Stimulated activated CD8-positive, alpha-beta memory T cell treated with anti-CD3 and anti-CD28 coated beads, Interleukin-12 subunit alpha, Interleukin-12 subunit beta, amount 100 ng/mL, for 4 hours (primary cell): ENCODE measurements around the gene MKKS.
"Not testable (repeated sequence)": the region's sequence is repeated elsewhere in the genome, so short reads cannot be mapped to it uniquely, and the experiment has no call there.

ENCODE experiments used
- DNase-seq: peaks from one replicate; pipeline ENCODE4 v3.0.0-alpha.2; 2020; ENCODE audit warnings: low read depth

MKKS gene

DNA sequence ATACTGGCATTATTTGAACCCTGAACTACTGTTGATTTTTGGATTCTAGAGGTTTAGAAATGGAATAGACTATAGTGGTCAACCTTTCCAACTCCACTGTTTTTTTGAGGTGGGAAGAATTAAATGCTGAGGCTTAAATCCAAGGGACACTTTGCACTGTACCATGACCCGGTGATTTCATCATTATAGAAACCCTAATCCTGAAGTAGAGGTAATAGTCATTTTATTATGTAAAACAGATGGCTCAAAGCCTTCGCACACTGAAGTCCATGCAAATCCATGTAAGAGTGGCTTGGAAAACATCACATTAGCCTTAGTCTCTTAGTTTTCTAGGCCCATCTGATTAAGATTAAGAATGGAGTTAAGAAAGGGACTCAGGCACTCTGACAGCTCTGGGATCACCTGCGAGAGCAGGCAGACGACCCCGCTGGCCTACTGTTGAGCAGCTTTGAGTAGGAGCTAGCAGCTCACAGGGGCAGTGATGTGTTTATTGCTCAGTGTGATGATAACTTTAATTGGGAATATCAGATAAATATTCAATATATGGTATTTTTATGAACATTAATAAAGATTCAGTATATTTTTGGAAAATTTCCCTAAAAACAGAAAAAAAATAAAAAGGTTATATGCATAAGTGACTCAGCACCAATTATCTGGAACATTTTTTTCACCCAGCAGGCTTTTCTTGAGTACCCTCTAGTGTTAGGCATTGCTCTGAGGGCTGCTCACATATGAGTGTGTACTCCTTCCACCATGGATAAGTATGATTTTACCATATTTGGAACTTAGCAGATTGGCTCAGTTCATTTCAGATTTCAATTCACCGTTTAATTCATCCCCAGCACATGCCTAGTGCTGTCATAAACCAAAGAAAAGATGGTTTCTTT is 14.5 kb upstream of the MKKS start:
- DNase-seq: no peak

DNA sequence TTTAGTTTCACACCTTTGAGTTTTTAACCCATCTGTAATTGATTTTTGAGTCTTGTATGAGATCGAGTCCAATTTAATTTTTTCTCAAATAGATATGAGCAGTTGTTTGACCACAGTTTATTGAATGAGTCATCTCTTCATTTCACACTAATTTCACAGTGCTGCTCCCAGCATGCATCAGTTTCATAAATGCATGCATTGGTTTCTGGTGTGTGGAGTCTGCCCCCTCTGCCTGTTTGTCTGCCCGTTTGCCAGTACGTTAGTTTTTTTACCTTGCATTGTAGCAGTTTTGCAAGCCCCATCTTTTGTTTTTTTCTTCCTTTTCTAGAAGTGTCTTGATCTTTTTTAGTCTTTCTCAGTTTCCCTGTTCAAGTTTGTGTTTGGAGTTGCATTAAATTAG is 13.0 kb upstream of the MKKS start:
- no peak for DNase-seq

DNA sequence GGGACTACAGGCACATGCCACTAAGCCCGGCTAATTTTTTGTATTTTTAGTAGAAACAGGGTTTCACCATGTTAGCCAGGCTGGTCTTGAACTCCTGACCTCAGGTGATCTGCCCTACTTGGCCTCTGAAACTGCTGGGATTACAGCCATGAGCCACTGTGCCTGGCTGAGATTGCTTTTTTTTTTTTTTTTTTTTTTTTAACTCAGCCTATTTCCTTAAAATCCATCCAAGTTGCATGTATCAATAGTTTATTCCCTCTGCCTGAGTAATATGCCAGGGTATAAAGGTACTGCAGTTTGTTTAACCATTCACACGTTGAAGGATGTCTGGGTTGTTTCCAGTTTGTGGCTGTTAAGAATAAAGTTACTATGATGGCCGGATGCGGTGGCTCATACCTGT is 11.7 kb upstream of the MKKS start:
- DNase-seq: no peak

DNA sequence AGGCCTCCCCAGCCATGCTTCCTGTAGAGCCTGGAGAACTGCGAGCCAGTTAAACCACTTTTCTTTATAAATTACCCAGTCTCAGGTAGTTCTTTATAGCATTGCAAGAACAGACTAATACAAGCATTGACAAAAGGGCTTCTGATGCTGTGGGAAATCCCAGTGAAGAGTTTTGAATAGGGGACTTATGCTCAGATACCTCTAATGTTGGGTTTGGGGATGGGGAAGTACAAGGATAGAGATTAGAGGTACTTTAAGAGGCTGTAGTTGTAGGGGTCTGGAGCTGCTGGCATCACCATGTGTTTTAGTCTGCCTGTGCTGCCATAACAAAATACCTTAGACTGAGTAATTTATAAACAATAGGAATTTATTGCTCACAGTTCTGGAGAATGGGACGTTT is 9.9 kb upstream of the MKKS start:
- no peak for DNase-seq

DNA sequence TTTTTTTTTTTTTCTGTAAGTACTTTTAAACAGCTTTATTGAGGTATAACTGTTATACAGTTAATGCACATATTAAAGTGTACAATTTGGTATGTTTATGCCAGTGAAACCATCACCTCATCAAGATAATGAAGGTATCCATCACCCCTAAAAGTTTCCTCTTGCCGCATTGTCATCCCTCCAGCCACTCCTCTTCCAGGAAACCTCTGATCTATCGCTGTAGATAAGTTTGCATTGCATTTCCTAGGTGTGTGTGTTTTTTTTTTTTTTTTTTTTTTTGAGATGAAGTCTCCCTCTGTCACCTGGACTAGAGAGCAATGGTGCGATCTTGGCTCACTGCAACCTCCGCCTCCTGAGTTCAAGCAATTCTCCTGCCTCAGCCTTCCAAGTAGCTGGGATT is 4.2 kb upstream of the MKKS start:
- DNase-seq: no peak

DNA sequence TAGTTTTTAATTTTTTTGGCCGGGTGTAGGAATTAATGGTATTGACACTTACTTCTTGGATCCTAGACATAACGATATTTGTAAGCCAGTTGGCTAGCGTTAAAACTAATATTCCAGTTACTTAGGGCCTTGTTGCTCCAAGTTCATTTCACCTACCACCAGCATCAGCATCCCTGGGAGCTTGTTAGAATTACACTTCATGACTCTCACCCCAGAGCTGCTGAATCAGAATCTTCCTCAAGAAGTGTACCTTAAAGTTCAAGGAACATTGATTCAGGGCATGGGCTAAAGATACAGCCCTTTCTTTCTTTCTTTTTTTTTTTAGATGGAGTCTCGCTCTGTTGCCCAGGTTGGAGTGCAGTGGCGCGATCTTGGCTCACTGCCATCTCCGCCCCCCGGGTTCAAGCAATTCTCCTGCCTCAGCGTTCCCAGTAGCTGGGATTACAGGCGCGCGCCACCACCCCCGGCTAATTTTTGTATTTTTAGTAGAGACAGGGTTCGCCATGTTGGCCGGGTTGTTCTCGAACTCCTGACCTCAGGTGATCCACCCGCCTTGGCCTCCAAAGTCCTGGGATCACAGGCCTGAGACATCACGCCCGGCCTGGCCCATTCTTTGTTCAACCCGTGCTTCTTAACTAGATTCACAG is 2.2 kb upstream of the MKKS start:
- no peak for DNase-seq

DNA sequence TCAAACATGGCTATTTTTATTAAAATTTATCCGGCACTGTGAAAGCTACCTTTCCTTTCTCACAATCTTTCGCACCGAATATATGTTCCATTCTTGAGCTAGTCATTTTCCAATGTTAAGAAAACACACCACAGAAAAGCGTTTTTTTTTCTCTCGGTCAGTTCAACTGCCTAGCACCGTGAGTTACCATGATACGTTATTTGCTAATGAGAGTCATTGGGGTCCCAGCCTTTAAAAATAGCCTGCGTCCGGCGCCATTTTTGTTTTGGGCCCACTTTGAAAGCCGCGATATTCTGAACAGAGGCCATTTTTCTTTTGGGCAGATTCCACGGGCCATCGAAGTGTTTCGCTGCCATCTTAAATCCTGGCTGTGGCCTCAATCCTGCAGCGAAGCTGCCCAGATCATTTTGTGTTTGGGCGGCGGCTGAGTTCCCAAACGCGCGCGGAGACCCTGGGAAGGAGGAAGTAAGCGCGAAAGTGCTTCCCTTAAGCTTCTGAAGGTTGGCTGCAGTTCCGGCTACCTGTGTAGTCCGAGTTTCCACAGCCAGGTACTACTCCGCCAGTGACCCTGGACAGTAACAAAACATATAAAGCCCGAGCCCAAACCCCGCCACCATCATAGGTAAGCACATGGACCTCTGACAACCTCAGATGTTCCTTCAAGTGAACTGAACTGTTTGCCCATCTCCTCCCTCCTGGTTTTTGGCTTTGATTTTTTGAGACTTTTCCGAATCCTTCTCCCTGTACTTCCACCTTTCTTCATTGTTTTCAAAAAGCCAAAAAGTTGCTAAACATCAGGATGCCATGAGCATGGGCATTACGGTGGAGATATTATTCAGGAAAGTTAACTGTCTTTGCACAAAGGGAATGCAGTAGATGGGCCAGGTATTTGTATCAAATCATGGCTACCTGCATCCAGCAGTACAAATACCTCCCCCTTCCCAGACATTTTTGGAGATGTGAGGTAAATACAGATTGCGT is 1.1 kb upstream of the MKKS start, which contains the start of gene SLX4IP:
TSS of gene SLX4IP (plus strand) at position 474 of the 981 bp plus-strand sequence. CDS start 22,900 bp downstream, outside the sequence.
- peak; percentile 69 for DNase-seq

DNA sequence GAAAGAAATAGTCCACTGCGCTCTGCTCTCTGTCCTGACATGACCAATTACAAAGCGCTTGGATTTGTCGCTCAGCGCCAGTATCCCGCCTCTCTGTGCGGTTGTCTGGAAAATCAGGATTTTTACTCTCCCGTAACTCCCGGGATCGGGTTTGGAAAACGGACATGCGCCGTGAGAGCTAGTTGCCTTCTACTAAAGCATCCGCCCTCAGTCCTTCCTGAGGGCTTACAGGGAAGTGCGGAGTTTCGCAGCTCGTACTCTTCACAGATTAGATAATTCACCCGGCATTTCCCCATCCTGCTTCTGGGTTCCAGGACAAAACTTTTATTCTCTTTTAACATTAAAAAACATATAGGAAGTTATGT is 427 bp upstream of the MKKS start:
- peak; percentile 46 for DNase-seq

DNA sequence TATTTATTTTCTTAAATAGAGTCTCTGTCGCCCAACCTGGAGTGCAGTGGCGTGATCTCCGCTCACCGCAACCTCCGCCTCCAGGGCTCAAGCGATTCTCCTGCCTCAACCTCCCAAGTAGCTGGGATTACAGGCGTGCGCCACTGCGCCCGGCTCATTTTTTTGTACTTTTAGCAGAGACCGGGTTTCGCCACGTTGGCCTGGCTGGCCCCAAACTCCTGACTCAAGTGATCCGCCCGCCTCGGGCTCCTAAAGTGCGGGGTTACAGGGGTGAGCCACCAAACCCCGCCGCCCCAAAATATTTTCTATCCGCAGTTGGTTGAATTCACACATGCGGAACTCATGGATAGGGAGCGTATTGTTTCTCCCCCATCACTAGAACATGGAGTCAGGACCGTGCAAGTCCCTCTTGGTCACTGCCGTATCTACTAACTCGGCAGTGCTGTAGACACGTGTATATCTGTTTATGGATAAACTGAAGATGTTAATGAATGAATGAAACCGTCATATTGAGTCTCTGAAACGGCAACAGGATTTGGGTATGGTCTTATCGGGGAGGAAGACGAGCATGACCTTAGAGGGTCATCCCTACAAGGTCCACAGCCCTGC is 904 bp downstream of the MKKS start:
- no peak for DNase-seq

DNA sequence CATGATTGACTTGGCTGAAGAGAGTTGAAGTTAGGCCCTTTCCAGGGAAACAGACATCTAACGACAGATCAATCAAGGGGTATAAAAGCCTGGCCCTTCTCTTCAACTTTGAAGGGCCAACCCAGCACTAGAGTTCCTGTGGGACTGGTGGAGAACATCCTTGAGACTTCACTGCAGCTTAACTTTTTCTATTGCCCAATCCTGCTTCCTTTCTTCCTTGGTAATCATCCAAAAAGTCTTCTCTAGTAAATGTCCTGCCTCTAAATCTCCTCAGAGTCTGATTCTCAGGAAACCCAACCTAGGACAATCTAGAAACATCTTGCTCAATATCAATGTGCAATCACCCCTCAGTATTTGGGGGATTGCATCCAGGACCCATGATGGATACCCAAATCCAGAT is 1.9 kb downstream of the MKKS start:
- DNase-seq: no peak

DNA sequence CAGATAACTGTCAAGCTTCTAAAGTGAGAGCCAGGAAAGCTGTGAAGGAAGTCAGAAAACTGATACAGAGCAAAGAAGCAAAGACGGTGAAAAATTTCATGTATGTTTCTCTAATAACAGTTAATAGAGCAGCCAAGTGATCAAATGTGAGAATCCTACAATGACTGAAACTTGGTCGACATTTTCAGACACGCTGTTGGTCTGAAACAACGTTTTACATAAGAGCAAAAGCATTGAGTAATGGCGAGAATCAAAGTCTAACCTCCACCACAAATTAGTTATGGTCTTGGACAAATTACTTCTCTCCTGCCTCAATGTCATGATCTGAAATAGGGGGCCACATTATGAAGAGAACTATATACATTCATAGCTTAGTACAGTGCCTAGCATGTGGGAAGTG is 3.3 kb downstream of the MKKS start:
- no peak for DNase-seq

DNA sequence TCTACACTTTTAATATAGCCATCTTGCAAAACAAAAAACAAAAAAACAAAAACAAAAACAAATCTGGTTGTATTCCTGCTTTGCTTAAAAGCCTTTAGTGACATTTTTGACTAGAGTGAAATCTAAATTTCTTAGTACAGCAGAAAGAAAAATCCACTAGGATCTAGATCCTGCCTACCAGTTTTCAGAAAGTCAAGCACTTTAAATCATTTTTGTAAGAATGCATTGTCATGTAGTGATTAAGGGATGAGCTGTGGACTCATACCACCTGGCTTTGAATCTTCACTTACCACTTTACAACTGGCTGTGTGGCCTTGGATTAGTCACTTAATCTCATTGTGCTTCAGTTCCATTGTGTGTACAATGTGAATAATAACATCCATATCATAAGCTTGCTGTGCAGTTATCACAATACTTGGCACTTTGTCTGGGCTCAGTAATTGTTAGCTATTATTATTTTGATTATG is 4.0 kb downstream of the MKKS start:
- DNase-seq: no peak

DNA sequence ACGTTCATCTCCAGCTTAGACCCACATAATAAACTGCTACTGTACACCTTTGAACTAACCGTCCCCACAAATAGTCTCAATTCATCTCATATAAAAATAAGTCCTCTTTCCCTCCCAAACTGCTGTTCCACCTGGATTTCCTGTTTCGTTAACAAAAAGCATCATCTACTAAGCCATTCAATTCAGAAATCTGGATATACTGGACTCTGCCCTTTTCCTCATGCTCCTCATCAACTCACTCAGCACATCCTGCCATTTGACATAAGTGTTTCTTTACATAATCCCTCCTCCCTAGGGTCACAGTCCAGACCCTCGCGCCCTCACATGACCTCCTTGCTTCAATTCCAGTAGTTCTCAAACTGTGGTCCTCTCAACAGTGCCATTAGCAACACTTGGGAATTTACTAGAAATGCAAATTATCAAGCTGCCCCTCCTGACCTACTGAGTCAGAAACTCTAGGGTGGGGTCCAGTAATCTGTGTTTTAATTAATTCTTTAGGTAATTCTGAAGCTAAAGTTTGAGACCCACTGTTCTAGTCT is 4.5 kb downstream of the MKKS start:
- DNase-seq: no peak

DNA sequence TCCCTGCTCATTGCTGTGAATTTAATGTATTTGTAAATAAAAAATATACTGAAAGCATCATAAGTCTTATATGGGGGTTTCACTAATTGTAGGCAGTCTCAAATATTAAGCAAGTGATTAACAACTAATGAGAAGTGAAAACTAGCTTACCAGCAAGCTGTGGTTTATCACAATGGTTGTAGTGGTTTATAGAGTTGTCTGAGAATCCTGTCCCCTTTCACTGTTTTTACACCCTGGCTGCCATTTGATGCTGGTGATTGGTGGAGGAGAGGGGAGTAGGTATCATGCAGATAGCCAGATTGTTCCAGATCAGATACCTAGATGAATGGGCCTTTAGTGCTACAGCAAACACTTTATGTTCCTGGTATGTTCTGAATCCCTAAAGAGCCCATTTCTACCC is 6.0 kb downstream of the MKKS start:
- DNase-seq: no peak

DNA sequence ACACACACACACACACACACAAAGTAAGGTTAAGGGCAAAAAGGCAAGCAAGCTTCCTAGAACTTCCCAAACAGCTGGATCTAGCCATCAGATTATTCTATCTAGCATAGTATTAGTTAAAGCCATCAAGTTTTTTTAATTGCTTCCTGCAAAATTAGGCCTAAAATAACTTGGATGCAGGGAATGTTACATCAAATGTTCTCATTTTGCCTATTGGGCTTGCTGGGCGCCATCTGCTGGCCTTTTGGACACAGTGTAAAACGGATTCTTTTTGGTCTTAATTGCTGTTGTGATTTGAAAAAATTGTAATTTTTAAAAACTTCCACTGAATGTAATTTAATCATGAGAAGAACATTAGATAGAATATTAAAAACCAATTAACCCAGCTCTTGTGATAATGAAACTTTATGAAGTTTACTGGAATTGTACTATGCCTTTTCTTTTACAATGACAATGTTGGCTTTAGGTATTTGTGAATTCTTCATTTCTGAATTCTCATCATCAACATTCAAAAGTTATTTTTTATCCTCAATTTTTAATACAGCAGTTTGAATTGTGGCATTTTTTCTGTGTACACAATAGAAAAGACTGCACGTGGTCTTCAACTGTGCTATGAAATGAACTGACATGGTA is 6.8 kb downstream of the MKKS start:
- no peak for DNase-seq

DNA sequence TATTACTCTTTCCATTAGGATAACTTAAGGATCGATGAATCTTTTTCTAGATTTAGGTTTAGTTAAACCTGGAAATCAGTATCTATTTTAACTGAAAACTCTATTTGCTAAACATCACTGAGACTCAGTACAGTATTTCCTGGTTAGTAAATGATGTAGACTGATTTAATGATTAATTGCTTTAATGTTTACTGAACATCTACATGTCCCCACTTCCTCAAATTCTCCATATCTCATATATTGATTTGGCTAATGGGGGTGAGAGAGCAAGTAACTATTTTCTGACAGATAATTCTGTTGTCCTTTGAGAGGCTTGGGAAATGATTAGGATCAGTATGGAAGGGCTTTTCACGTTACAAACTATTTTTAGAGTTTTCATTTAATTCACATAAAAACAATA is 10.3 kb downstream of the MKKS start:
- DNase-seq: no peak

DNA sequence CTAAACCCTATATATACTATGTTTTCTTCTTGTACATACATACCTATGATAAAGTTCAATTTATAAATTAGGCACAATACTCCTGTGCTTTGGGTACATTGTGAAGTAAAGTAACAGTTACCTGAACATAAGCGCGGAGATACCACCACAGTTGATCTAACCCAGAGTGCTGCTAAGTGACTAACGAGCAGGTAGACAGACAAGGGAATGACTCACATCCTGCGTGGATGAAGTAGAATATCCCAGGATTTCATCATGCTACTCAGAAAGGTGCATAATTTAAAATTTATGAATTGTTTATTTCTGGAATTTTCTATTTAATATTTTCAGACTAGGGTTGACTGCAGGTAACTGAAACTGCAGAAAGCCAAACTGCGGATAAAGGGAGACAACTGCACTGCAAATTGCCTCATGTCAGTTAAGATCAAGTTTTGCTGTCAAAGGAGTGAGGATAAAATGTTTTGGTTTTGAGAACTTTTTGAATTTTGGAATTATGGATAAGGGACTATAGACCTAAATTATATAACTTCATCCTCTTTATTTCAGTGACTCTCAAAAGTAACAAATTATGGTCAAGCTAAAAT is 14.4 kb downstream of the MKKS start:
- DNase-seq: no peak

DNA sequence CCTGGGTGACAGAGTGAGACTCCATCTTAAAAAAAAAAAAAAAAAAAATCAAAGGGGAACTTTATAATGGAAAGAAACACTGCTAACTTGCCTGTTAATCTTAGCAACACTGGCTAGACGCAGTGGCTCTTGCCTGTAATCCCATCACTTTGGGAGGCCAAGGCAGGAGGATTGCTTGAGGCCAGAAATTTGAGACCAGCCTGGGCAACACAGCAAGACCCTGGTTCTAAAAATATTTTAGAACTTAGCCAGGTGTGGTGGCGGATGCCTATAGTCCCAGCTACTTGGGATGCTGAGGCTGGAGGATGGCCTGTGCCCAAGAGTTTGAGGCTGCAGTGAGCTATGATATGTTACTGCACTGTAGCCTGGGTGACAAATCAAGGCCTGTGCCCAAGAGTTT is 16.8 kb downstream of the MKKS start:
- DNase-seq: not testable (repeated sequence)

DNA sequence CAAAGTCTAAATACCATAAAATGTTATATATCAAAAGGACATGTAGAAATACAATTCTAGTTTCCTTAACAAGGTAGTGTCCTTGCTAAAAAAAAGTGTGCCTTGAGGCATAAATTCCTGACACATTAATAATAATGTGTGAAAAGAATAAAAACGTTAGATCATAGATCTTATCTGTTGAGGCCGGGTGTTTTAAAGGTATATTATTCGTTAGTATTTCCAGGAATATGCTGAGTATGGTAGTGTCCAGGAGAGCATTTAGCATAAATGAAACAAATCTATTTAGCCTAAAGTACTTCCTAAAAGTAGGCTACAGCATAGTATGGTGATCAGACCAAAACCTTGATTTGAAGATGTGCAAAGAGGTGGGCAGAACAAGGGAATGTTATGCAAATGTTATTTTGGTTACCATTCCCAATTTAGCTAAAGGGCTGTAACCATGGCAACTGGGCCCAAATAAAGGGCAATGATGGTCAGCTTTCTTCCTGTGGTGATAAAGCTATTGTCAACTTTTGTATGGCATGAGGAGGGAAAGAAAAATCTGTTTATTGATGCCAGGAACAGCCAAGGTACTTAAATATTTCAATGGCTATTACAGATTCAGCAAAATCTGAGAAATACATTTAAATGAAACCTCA is 18.9 kb downstream of the MKKS start:
- DNase-seq: no peak
